ENCODE results near the gene TLE4.
"Not testable (repeated sequence)": the region's sequence is repeated elsewhere in the genome, so short reads cannot be mapped to it uniquely, and the experiment has no call there.

Gene TLE4

DNA sequence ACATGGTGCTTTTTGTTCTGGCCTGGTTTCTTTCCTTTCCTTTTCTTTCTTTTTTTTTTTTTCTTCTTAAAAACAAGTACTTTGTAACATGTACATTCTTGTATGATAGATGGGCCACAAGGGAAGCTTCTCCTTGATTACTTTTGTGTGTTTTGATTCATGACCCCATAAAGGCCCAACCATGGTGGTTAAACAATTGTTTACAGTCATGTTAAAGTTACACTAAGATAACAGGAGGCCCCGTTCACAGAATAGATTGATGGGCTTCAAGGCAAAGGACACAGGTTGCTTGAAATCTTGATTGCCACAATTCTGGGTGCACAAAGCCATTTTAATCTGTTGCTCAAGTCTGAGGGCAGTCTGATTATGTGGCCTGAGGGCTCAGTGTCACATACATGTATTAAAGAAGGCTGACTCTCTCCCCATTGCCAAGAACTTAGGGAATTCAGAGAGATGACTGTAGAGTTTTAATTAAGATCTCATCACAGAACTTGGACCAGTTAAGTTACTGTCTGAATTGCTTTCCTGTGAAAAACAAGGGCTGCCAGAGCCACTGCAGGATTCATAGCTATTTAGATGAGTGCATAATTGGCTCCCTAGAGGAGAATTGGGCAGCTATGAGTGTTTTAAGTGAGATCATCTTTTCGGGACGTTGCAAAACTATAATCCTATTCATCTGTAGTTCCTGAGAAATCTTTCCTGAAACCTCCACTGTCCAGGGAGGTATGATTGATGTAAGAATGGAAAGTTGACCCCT is 163.4 kb downstream of the TLE4 start:
- no peak for TF ChIP-seq CTCF (conservative IDR thresholded peaks at IDR 0.05)
- H3K27ac ChIP-seq: no peak overlapping the region

GRCh38 chr9:79736051-79736450 is 164.3 kb downstream of the TLE4 start:
- no peak overlapping the region for H3K27ac ChIP-seq
- no peak for TF ChIP-seq CTCF (conservative IDR thresholded peaks at IDR 0.05)

GRCh38 chr9:79741381-79741780 is 169.6 kb downstream of the TLE4 start:
- no peak for TF ChIP-seq CTCF (conservative IDR thresholded peaks at IDR 0.05)
- H3K27ac ChIP-seq: no peak overlapping the region

GRCh38 chr9:79742110-79742721 is 170.5 kb downstream of the TLE4 start:
- no peak overlapping the region for H3K27ac ChIP-seq
- no peak for TF ChIP-seq CTCF (conservative IDR thresholded peaks at IDR 0.05)

DNA sequence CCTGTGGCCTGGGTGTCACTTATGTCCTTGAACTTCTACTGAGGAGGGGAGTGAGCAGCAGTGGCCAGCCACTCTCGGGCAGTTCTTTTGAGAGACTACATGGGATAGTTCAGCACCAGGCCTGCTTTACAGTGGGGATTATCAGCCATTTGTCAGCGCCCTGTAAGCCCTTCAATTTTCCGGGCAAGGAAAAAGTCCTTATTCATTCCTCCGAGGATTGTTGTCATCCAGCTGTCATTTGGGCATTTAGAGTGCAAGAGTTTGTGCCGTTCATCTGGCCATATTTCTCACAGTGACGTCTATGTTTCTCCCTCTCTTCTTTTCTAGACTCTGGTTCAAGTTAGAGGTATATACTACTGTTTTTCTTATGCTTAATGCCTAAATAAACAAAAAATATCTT is 172.8 kb downstream of the TLE4 start:
- no peak for TF ChIP-seq CTCF (conservative IDR thresholded peaks at IDR 0.05)
- no peak overlapping the region for H3K27ac ChIP-seq

DNA sequence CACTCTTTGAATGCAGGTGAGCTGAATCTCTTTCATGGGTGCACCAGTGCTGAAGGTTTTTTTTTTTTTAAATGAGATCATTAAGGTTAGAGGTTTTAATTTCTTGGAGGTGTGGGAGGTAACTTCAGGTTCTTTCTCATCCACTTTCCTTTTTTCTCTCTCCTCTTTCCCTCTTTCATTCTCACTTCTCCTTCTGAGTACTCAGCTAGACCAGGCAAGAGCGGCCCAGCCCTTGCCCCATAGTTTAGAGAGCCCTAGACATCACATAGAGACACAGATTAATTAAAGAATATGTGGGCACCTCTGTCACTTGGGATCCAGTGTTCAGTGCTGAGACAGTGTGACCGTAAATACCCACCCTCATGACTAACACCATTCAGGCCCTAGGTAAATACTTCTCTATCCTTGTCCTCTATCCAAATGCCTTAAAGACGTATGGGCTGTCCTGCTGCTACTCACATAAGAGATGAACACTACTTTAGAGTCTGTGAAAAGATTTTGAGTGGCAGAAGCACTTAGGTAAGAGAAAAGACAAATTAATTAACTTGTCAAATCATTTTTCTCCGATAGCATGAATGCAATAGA is 174.1 kb downstream of the TLE4 start:
- TF ChIP-seq CTCF (conservative IDR thresholded peaks at IDR 0.05): no peak
- no peak overlapping the region for H3K27ac ChIP-seq

DNA sequence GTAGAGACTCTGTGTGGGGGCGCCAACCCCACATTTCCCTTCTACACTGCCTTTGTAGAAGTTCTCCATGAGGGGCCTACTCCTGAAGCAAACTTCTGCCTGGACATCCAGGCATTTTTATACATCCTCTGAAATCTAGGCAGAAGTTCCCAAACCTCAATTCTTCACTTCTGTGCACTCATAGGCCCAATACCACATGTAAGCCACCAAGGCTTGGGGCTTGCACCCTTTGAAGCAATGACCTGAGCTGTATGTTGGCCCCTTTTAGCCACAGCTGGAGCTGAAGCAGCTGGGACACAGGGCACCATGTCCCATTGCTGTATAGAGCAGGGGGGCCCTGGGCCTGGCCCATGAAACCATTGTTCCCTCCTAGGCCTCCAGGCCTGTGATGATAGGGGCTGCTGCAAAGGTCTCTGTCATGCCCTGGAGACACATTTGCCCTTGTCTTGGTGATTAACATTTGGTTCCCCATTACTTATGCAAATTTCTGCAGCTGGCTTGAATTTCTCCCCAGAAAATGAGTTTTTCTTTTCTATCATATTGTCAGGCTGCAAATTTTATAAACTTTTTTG is 180.2 kb downstream of the TLE4 start:
- H3K27ac ChIP-seq: not testable (repeated sequence)
